Activated CD8-positive, alpha-beta memory T cell treated with anti-CD3 and anti-CD28 coated beads, Interleukin-2, amount 10 ng/mL, durations not matched to agents 7 days and 5 days (primary cell): ENCODE measurements around the gene ALDH3B2. TPM values are rescaled to one million over a fixed set of nuclear protein-coding genes. Genes with fewer than 3 reads are reported as not detected.
A peak's percentile ranks its signal among the peaks of the same experiment; 100 is the strongest.

Source experiments
- ATAC-seq: fragments of 150-1000 bp; cut with Tn5 transposase; one replicate; pipeline ENCODE4 v1.10.0; 2021; ENCODE audit warnings: moderate library complexity
- CTCF ChIA-PET: fragments of 350-600 bp; sonication (Branson Sonifier 250); formaldehyde crosslinking; loops from one replicate; lab custom pipeline; 2021; ENCODE audit warnings: antibody characterized with exemption; lab: Charles Lee
- DNase-seq: peaks from one replicate; pipeline ENCODE4 v3.0.0-alpha.2; 2020
- H3K27ac Mint-ChIP-seq: one replicate; pipeline ENCODE4 v1.8.0; 2021; ENCODE audit warnings: mild to moderate bottlenecking, mixed read lengths
- H3K27me3 Mint-ChIP-seq: one replicate; pipeline ENCODE4 v1.8.0; 2021; ENCODE audit warnings: mixed read lengths
- H3K36me3 Mint-ChIP-seq: one replicate; pipeline ENCODE4 v1.8.0; 2021; ENCODE audit warnings: mild to moderate bottlenecking, mixed read lengths
- H3K4me1 Mint-ChIP-seq: one replicate; pipeline ENCODE4 v1.8.0; 2021; ENCODE audit warnings: mixed read lengths
- H3K4me3 Mint-ChIP-seq: one replicate; pipeline ENCODE4 v1.8.0; 2021; ENCODE audit warnings: mild to moderate bottlenecking, moderate library complexity, mixed read lengths
- H3K9me3 Mint-ChIP-seq: one replicate; pipeline ENCODE4 v1.8.0; 2022; ENCODE audit warnings: low read depth, mixed read lengths
- total RNA-seq, 2 experiments: library from RNA; stranded (reverse); gene quantifications; one replicate each; pipeline ENCODE4 v1.2.3, GENCODE V29; 2021

Gene ALDH3B2
- total RNA-seq, 2 experiments from 2014 or later = not detected

DNA sequence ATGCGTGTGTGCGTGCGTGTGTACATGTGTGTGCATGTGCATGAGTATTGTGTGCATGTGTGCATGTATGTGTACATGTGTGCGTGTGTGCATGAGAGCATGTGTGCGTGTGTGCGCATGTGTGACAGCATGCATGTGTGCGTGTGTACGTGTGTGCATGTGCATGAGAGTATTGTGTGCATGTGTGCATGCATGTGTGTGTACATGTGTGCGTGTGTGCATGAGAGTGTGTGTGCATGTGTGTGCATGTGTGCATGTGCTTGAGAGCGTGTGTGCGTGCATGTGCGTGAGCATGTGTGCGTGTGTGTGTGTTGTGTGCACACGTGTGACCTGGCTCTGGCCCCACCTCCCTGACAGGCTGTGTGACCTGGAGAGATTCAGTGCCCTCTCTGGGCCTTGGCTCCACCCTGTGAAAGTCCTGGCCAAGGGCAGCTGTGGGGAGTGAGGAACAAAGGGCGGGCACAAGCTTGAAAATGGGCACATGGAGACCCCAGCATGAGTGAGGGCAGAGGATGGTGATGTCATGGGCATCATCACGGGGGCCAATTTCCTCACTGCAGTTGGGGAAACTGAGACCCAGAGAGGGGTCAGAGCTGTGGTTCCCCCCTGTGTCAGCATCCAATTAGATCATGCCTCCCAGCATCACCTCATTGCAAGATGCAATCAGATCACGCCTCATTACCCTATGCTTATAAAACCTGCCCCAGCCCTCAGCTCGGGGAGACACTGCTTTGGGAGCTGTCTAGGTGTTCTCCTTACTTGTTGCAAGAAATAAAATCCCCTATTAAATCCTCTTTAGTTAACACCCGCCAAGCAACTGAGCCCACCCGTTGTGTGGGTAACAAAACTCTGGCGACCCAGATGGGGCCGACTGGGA is 24.6 kb downstream of the ALDH3B2 start:
- CTCF ChIA-PET = interaction anchor here (0.8 to 9.9 kb wide), 7 partner anchors 9 to 73 kb away, joined by 3 to 157 read pairs (median 3); partner anchors contain the start of gene NUDT8
- no peaks in the 10 kb centered on the region for H3K36me3 Mint-ChIP-seq
- peak; percentile 61 for DNase-seq
- ATAC-seq = peak; percentile 37
- H3K4me3 Mint-ChIP-seq = peak overlapping the region; percentile 80
- H3K27ac Mint-ChIP-seq = peak overlapping the region; percentile 89
- H3K4me1 Mint-ChIP-seq = peaks cover 52% of the 10 kb centered on the region
- H3K9me3 Mint-ChIP-seq = peaks cover 3% of the 10 kb centered on the region
- peaks cover 2% of the 10 kb centered on the region for H3K27me3 Mint-ChIP-seq

- Mint-ChIP-seq H3K27ac (peak overlapping the region; percentile 89), H3K4me1 (peaks cover 54% of the 10 kb centered on the region), H3K9me3 (peaks cover 2% of the 10 kb centered on the region), H3K27me3 (peaks cover 2% of the 10 kb centered on the region), H3K36me3 (no peaks in the 10 kb centered on the region), H3K4me3 (peak overlapping the region; percentile 21)
- no peak for ATAC-seq
- DNase-seq = no peak
- CTCF ChIA-PET = interaction anchor here (0.6 to 9.9 kb wide), 8 partner anchors 9 to 138 kb away, joined by 3 to 157 read pairs (median 5); partner anchors contain the start of gene NUDT8
Observed at GRCh38 chr11:67648796-67649613, 25.4 kb downstream of the ALDH3B2 start.

DNA sequence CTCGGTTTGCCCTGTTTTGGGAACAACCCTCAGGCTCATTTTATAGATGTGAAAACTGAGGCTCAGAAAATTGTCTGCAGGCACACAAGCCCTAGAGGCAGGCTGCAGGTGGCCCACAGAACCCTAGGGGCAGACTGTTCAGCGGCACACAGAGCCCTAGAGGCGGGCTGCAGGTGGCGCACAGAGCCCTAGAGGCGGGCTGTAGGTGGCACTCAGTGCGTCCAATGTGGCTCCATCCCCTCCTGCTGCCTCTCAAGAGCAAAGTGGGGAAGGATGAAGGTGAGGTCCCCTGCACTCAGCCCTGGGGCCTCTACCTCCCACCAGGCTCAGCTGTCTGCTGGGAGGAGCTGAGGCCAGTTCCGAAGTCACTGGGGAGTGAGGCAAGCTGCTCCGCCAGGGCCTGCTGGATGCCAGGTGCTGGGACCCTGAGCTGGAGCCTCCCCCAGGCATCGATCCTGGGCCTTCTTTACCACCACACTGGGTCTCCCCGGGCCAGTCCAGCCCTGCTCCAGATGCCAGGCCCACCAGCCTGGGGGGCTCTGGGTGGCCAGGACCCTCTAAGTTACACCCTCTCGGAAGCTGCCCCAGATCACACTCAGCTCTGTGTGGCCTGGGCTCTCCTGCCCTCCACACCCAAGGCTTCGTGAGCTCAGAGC is 26.2 kb downstream of the ALDH3B2 start:
- no peaks in the 10 kb centered on the region for H3K36me3 Mint-ChIP-seq
- DNase-seq (peak; percentile 73), ATAC-seq (peak; percentile 57)
- CTCF ChIA-PET = interaction anchor here (0.6 to 9.9 kb wide), 9 partner anchors 10 to 137 kb away, joined by 3 to 157 read pairs (median 6); partner anchors contain the start of gene NUDT8
- H3K4me3 Mint-ChIP-seq = no peak overlapping the region
- peaks cover 3% of the 10 kb centered on the region for H3K9me3 Mint-ChIP-seq
- H3K4me1 Mint-ChIP-seq = peaks cover 55% of the 10 kb centered on the region
- H3K27ac Mint-ChIP-seq = peak overlapping the region; percentile 89
- H3K27me3 Mint-ChIP-seq = no peaks in the 10 kb centered on the region

GRCh38 chr11:67647471-67647870 is 27.0 kb downstream of the ALDH3B2 start:
- peak overlapping the region; percentile 89 for H3K27ac Mint-ChIP-seq
- DNase-seq (no peak), ATAC-seq (no peak)
- CTCF ChIA-PET = interaction anchor here (2.0 to 9.9 kb wide), 5 partner anchors 11 to 71 kb away, joined by 6 to 157 read pairs (median 18); partner anchors contain the start of gene NUDT8
- no peaks in the 10 kb centered on the region for H3K36me3 Mint-ChIP-seq
- H3K9me3 Mint-ChIP-seq = peaks cover 3% of the 10 kb centered on the region
- no peak overlapping the region for H3K4me3 Mint-ChIP-seq
- H3K27me3 Mint-ChIP-seq = no peaks in the 10 kb centered on the region
- H3K4me1 Mint-ChIP-seq = peaks cover 55% of the 10 kb centered on the region

GRCh38 chr11:67646535-67647336 is 27.7 kb downstream of the ALDH3B2 start:
- peaks cover 55% of the 10 kb centered on the region for H3K4me1 Mint-ChIP-seq
- peak; percentile 34 for ATAC-seq
- peak overlapping the region; percentile 29 for H3K4me3 Mint-ChIP-seq
- peak overlapping the region; percentile 80 for H3K27ac Mint-ChIP-seq
- H3K36me3 Mint-ChIP-seq = no peaks in the 10 kb centered on the region
- no peaks in the 10 kb centered on the region for H3K27me3 Mint-ChIP-seq
- peak; percentile 86 for DNase-seq
- CTCF ChIA-PET = interaction anchor here (2.2 to 9.9 kb wide), 5 partner anchors 11 to 70 kb away, joined by 6 to 157 read pairs (median 18); partner anchors contain the start of gene NUDT8
- peaks cover 3% of the 10 kb centered on the region for H3K9me3 Mint-ChIP-seq

GRCh38 chr11:67645521-67646461 is 28.6 kb downstream of the ALDH3B2 start:
- no peak for ATAC-seq
- DNase-seq = no peak
- H3K9me3 Mint-ChIP-seq = peaks cover 3% of the 10 kb centered on the region
- peak overlapping the region; percentile 80 for H3K27ac Mint-ChIP-seq
- CTCF ChIA-PET = interaction anchor here (1.5 to 9.9 kb wide), 5 partner anchors 8 to 32 kb away, joined by 3 to 157 read pairs (median 18); partner anchors contain the start of gene NUDT8
- no peaks in the 10 kb centered on the region for H3K36me3 Mint-ChIP-seq
- H3K27me3 Mint-ChIP-seq = no peaks in the 10 kb centered on the region
- H3K4me3 Mint-ChIP-seq = peak overlapping the region; percentile 29
- peaks cover 54% of the 10 kb centered on the region for H3K4me1 Mint-ChIP-seq

DNA sequence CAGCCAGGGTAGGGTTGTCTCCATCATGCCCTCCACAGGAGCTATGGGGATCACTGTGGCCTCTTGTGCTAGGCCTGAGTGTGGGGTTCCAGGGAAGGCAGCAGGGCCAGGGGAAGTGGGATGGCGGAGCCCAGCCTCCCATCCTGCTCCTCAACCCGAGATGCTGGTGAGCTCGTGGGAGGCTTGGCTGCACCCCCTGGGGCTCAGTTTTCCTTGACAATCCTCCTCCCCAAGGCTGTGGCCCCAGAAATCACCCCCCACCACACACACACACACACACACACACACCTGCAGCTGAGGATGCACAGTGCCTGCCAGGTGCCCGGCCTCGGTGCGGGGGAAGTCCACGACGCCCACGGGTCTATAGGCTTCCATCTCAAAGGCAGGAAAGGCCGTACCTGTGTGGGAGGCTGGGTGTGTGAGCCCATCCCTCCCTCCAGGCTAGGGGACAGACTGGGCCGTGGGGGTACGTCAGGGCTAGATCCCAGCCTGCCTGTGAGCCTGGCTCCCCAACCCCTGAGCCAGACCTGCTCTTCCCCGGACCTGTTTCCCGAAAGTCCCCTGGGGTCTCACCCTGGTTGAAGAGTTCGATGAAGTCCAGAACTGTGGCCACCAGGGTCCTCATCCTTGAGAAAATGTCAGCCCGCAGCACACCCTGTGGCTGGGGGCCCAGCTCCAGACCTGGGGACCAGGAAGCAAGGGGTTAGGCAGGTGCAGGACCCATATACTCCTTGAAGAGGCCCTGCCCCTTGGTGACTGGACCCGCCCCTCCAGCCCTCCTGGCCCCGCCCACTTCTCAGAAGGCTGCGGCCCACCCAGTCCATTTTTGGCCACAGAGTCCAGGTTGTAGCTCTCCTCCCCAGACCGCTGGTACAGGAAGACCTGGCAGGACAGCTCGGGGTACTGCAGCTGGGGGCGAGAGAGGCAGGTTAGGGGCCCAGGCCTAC is 29.7 kb downstream of the ALDH3B2 start:
- DNase-seq (no peak), ATAC-seq (no peak)
- CTCF ChIA-PET = interaction anchor here (0.7 to 9.9 kb wide), 6 partner anchors 7 to 31 kb away, joined by 3 to 157 read pairs (median 14); partner anchors contain the start of gene NUDT8
- peaks cover 47% of the 10 kb centered on the region for H3K4me1 Mint-ChIP-seq
- no peak overlapping the region for H3K4me3 Mint-ChIP-seq
- H3K27ac Mint-ChIP-seq = no peak overlapping the region
- no peaks in the 10 kb centered on the region for H3K36me3 Mint-ChIP-seq
- peaks cover 3% of the 10 kb centered on the region for H3K9me3 Mint-ChIP-seq
- H3K27me3 Mint-ChIP-seq = no peaks in the 10 kb centered on the region

DNA sequence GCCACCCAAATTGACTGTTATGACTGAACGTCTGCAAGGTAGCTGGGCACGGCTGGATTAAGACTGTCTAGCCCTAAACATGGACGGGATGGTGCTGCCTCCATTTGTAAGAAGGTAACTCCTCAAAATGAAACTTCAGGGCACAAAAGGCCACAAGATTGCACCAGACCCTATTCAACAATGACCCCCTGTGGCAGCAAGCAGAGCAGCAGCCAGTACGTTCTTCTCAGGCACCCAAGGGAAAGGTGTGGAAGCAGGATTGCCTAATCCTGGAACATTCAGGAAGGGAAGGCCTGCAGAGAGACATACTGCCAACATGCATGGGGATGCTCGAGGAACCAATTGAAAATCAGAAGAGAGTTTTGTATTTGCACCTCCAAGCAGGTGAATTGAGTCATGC is 30.4 kb downstream of the ALDH3B2 start:
- DNase-seq (no peak), ATAC-seq (no peak)
- CTCF ChIA-PET = interaction anchor here (0.6 to 9.9 kb wide), 4 partner anchors 8 to 14 kb away, joined by 3 to 157 read pairs (median 57); partner anchors contain the start of gene NUDT8
- H3K4me3 Mint-ChIP-seq = no peak overlapping the region
- H3K4me1 Mint-ChIP-seq = peaks cover 40% of the 10 kb centered on the region
- H3K27ac Mint-ChIP-seq = no peak overlapping the region
- no peaks in the 10 kb centered on the region for H3K36me3 Mint-ChIP-seq
- H3K9me3 Mint-ChIP-seq = peaks cover 3% of the 10 kb centered on the region
- no peaks in the 10 kb centered on the region for H3K27me3 Mint-ChIP-seq

GRCh38 chr11:67642173-67643120 is 32.0 kb downstream of the ALDH3B2 start:
- H3K27ac Mint-ChIP-seq = no peak overlapping the region
- peaks cover 25% of the 10 kb centered on the region for H3K4me1 Mint-ChIP-seq
- no peak overlapping the region for H3K4me3 Mint-ChIP-seq
- no peak for ATAC-seq
- peaks cover 3% of the 10 kb centered on the region for H3K9me3 Mint-ChIP-seq
- CTCF ChIA-PET = interaction anchor here (1.4 to 9.9 kb wide), 2 partner anchors 13 to 16 kb away, joined by 7 to 111 read pairs; partner anchors contain the start of gene NUDT8
- DNase-seq = no peak
- peaks cover 4% of the 10 kb centered on the region for H3K27me3 Mint-ChIP-seq
- H3K36me3 Mint-ChIP-seq = no peaks in the 10 kb centered on the region
